Glutamatergic neuron (in vitro differentiated cells): ENCODE results near the gene IRF7. TPM values are rescaled to one million over a fixed set of nuclear protein-coding genes. Genes with fewer than 3 reads are reported as not detected.

ENCODE experiments used
- DNase-seq: peaks from one replicate; pipeline ENCODE4 v3.0.0; 2022
- H3K27ac Mint-ChIP-seq: one replicate; pipeline ENCODE4 v1.8.0; 2020; ENCODE audit warnings: mild to moderate bottlenecking, mixed read lengths, inconsistent platforms; ENCODE audit not compliant: unreplicated experiment
- H3K27me3 Mint-ChIP-seq: one replicate; pipeline ENCODE4 v1.8.0; 2020; ENCODE audit warnings: mild to moderate bottlenecking, moderate library complexity, mixed read lengths, inconsistent platforms; ENCODE audit not compliant: unreplicated experiment
- H3K36me3 Mint-ChIP-seq: one replicate; pipeline ENCODE4 v1.8.0; 2020; ENCODE audit warnings: mild to moderate bottlenecking, mixed read lengths, inconsistent platforms; ENCODE audit not compliant: unreplicated experiment
- H3K4me1 Mint-ChIP-seq: one replicate; pipeline ENCODE4 v1.8.0; 2020; ENCODE audit warnings: mild to moderate bottlenecking, low read depth, mixed read lengths, inconsistent platforms; ENCODE audit not compliant: unreplicated experiment
- H3K4me3 Mint-ChIP-seq: one replicate; pipeline ENCODE4 v1.8.0; 2020; ENCODE audit warnings: mild to moderate bottlenecking, mixed read lengths, inconsistent platforms; ENCODE audit not compliant: unreplicated experiment
- H3K9me3 Mint-ChIP-seq: one replicate; pipeline ENCODE4 v1.8.0; 2020; ENCODE audit warnings: mild to moderate bottlenecking, moderate library complexity, mixed read lengths, inconsistent platforms; ENCODE audit not compliant: unreplicated experiment
- CTCF ChIP-seq: fragments of 200-600 bp; sonication (generic); IDR thresholded peaks from one replicate; pipeline ENCODE4 v1.5.0; 2021; ENCODE audit not compliant: partially characterized antibody, unreplicated experiment
- total RNA-seq: library from RNA; stranded (reverse); fragmentation: NEBNext Ultra II Directional; extraction: Animal tissue kit (Norgen Biotek cat#: 25700); gene quantifications from one replicate; pipeline ENCODE4 v1.2.1, GENCODE V29; 2021; ENCODE audit not compliant: unreplicated experiment

The IRF7 gene
- total RNA-seq, 1 donor from 2014 or later: 17.7 TPM

- peaks cover 2% of the 10 kb centered on the region for H3K9me3 Mint-ChIP-seq
- peak overlapping the region; percentile 81 for H3K4me3 Mint-ChIP-seq
- TF ChIP-seq CTCF: no peak
- H3K27me3 Mint-ChIP-seq: peaks cover 9% of the 10 kb centered on the region
- H3K36me3 Mint-ChIP-seq: no peaks in the 10 kb centered on the region
- peak overlapping the region; percentile 75 for H3K27ac Mint-ChIP-seq
- H3K4me1 Mint-ChIP-seq: no peaks in the 10 kb centered on the region
- DNase-seq: peak; percentile 96
These were observed 47.2 kb downstream of the IRF7 start for GRCh38 chr11:568306-569157.

GRCh38 chr11:567629-568292, 48.0 kb downstream of the IRF7 start:
- Mint-ChIP-seq H3K27me3 (peaks cover 9% of the 10 kb centered on the region), H3K36me3 (no peaks in the 10 kb centered on the region), H3K9me3 (peaks cover 2% of the 10 kb centered on the region), H3K4me3 (peak overlapping the region; percentile 85), H3K4me1 (no peaks in the 10 kb centered on the region), H3K27ac (peak overlapping the region; percentile 28)
- TF ChIP-seq CTCF: no peak
- no peak for DNase-seq

DNA sequence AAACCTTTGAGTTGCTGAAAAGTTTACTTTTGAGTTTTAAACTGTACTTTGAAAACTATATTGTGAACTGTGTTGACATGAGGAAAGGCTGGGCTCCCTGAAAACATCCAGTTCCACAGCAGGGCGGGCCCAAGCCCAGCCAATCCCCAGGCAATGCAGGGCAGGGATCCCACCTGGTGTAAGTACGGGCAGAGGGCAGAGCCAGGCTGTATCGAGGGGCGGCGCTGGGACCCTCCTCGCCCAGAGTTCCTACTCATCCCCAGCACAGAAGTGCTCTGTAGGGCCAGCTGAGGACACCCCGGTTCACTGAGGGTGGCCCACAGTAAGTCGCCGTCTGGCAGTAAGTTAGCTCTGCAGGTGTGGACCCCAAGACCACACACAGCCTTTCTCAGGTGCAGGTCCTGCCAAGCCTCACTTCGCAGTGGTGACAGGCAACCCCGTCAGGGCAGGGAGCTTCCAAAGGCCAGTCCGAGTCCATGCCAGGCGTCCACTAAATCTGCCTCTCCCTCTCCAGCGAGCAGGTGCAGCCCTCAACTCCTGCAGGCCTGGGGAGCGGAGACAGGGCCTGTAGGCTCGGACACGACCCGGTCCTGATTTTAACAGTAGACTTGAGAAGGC, 48.6 kb downstream of the IRF7 start:
- peak overlapping the region; percentile 28 for H3K27ac Mint-ChIP-seq
- no peak for TF ChIP-seq CTCF
- H3K36me3 Mint-ChIP-seq: no peaks in the 10 kb centered on the region
- H3K27me3 Mint-ChIP-seq: peaks cover 9% of the 10 kb centered on the region
- no peaks in the 10 kb centered on the region for H3K4me1 Mint-ChIP-seq
- H3K9me3 Mint-ChIP-seq: peaks cover 2% of the 10 kb centered on the region
- H3K4me3 Mint-ChIP-seq: peak overlapping the region; percentile 85
- no peak for DNase-seq

DNA sequence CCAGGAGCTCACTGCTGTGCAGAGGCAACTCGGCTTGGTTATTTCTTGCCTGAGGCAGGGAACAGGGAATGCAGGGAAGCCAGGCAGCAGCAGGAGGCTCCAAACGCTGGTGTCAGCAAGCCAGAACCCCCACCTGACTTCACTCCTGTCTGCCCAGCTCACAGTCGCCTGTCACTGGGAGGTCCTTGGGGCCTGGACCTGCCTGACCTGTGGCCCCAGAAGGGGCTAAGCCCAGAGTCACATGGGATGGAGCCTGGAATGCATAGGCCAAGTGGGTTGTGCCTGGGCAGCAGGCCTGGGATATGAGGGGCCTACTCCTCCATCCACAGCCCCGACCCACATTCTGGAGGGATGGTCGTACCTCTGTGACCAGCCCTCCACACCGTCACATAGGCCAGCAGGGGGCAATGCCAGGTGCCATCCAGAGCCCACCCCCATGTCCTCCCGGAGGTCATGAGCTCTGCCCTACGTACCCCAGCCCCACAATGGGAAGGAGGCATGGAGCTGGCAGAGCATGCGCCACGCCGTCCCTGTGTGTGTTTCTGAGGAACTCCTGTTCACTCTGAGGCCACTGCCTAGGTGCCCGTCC, 49.7 kb downstream of the IRF7 start:
- Mint-ChIP-seq H3K27me3 (peaks cover 9% of the 10 kb centered on the region), H3K4me1 (no peaks in the 10 kb centered on the region), H3K9me3 (peaks cover 2% of the 10 kb centered on the region), H3K27ac (no peak overlapping the region), H3K36me3 (no peaks in the 10 kb centered on the region), H3K4me3 (no peak overlapping the region)
- no peak for DNase-seq
- no peak for TF ChIP-seq CTCF
